GM18511 (cell line): ENCODE data around the gene CREB3L1.

Experiments used
- ATAC-seq: cut with Tn5 transposase; IDR thresholded peaks from one replicate; pipeline ENCODE4 v1.9.1; 2021; ENCODE audit warnings: mild to moderate bottlenecking, moderate library complexity; ENCODE audit not compliant: unreplicated experiment

Gene CREB3L1

GRCh38 chr11:46277622-46278386 is at the start of gene CREB3L1:
Gene CREB3L1, plus strand, starts transcription at chr11:46277662. Its CDS starts 450 bp downstream, at chr11:46278112.
- no peak for ATAC-seq

GRCh38 chr11:46229230-46229629 is 48.2 kb upstream of the CREB3L1 start:
- ATAC-seq, result no peak

GRCh38 chr11:46234311-46234710 is 43.2 kb upstream of the CREB3L1 start:
- ATAC-seq, result no peak

- ATAC-seq, result no peak
Measured at GRCh38 chr11:46235777-46236688, 41.4 kb upstream of the CREB3L1 start.

GRCh38 chr11:46236918-46237247 is 40.6 kb upstream of the CREB3L1 start:
- no peak for ATAC-seq

- ATAC-seq, result no peak
Measured at GRCh38 chr11:46237248-46238077, 40.0 kb upstream of the CREB3L1 start.

GRCh38 chr11:46238078-46238966 is 39.1 kb upstream of the CREB3L1 start:
- ATAC-seq, result no peak

GRCh38 chr11:46238967-46239800 is 38.3 kb upstream of the CREB3L1 start:
- ATAC-seq, result peak; percentile 75

GRCh38 chr11:46239801-46240061 is 37.7 kb upstream of the CREB3L1 start:
- ATAC-seq, result no peak

- no peak for ATAC-seq
Measured at GRCh38 chr11:46240371-46240770, 37.1 kb upstream of the CREB3L1 start.

GRCh38 chr11:46240861-46241260 is 36.6 kb upstream of the CREB3L1 start:
- ATAC-seq, result no peak

GRCh38 chr11:46242041-46242951 is 35.2 kb upstream of the CREB3L1 start:
- ATAC-seq, result no peak

- peak; percentile 83 for ATAC-seq
Measured at GRCh38 chr11:46242952-46243795, 34.3 kb upstream of the CREB3L1 start.

- ATAC-seq, result no peak
Measured at GRCh38 chr11:46243796-46244109, 33.7 kb upstream of the CREB3L1 start.

- no peak for ATAC-seq
Measured at GRCh38 chr11:46246521-46246920, 30.9 kb upstream of the CREB3L1 start.

- no peak for ATAC-seq
Measured at GRCh38 chr11:46247090-46247489, 30.4 kb upstream of the CREB3L1 start.

- ATAC-seq, result no peak
Measured at GRCh38 chr11:46247659-46248058, 29.8 kb upstream of the CREB3L1 start.
